GM12878 (cell line): Measurements from ENCODE around the gene RAB3A. TPM values are rescaled to one million over a fixed set of nuclear protein-coding genes. Genes with fewer than 3 reads are reported as not detected.

Experiments
- ATF2 ChIP-seq: IDR thresholded peaks from 2 replicates; pipeline ENCODE4 v1.6.1; 2012; ENCODE audit warnings: low read length, inconsistent platforms
- BHLHE40 ChIP-seq, 2 experiments: fragments of 450-650 bp in 1 of 2; IDR thresholded peaks; 2 replicates each; pipeline ENCODE4 v1.6.1; 2011 to 2017; ENCODE audit warnings: low read depth in 2 of 2, borderline replicate concordance in 1 of 2, improper control_type of control experiment in 1 of 2, low read length in 1 of 2, mild to moderate bottlenecking in 1 of 2
- BMI1 ChIP-seq: fragments of 450-650 bp; IDR thresholded peaks from 2 replicates; pipeline ENCODE4 v1.6.1; 2016; ENCODE audit warnings: mild to moderate bottlenecking, moderate library complexity, borderline replicate concordance
- BRCA1 ChIP-seq: IDR thresholded peaks from 2 replicates; pipeline ENCODE4 v1.6.1; 2011; ENCODE audit warnings: low read depth, low read length, improper control_type of control experiment
- CEBPZ ChIP-seq: fragments of 150-350 bp; IDR thresholded peaks from 2 replicates; pipeline ENCODE4 v1.6.1; 2016; ENCODE audit warnings: low read depth, low read length
- CHD1 ChIP-seq: IDR thresholded peaks from 2 replicates; pipeline ENCODE4 v1.6.1; 2012; ENCODE audit warnings: low read depth, low read length, improper control_type of control experiment
- CREB1 ChIP-seq: IDR thresholded peaks from 2 replicates; pipeline ENCODE4 v1.6.1; 2012; ENCODE audit warnings: low read depth, mild to moderate bottlenecking, inconsistent platforms
- DPF2 ChIP-seq: fragments of 450-650 bp; IDR thresholded peaks from 2 replicates; pipeline ENCODE4 v1.6.1; 2017; ENCODE audit warnings: mild to moderate bottlenecking
- EGR1 ChIP-seq, 2 experiments: IDR thresholded peaks; 1 replicate in 1 of 2; 2 replicates in 1 of 2; pipeline ENCODE4 v1.6.1; 2011 to 2012; ENCODE audit warnings: low read depth in 2 of 2, low read length in 2 of 2, borderline replicate concordance in 1 of 2, mild to moderate bottlenecking in 1 of 2, moderate library complexity in 1 of 2
- EP300 ChIP-seq, 2 experiments: fragments of 150-350 bp in 1 of 2; IDR thresholded peaks; 2 replicates each; pipeline ENCODE4 v1.6.1; 2011 to 2012; ENCODE audit warnings: low read depth in 2 of 2, low read length in 2 of 2, borderline replicate concordance in 1 of 2, improper control_type of control experiment in 1 of 2, inconsistent platforms in 1 of 2; ENCODE audit not compliant: control insufficient read depth in 1 of 2
- GABPA ChIP-seq: IDR thresholded peaks from 2 replicates; pipeline ENCODE4 v1.6.1; 2014; ENCODE audit warnings: antibody characterized with exemption, low read depth, mild to moderate bottlenecking, inconsistent platforms
- IRF3 ChIP-seq: fragments of 450-650 bp; IDR thresholded peaks from 2 replicates; pipeline ENCODE4 v1.6.1; 2014; ENCODE audit warnings: mild to moderate bottlenecking
- MEF2B ChIP-seq: fragments of 450-650 bp; IDR thresholded peaks from 2 replicates; pipeline ENCODE4 v1.6.1; 2018; ENCODE audit warnings: mild to moderate bottlenecking, moderate library complexity; ENCODE audit not compliant: partially characterized antibody, poor library complexity, severe bottlenecking
- NFIC ChIP-seq: IDR thresholded peaks from 2 replicates; pipeline ENCODE4 v1.6.1; 2012; ENCODE audit warnings: low read depth, mild to moderate bottlenecking, inconsistent platforms, low read length, moderate library complexity
- NFYA ChIP-seq: IDR thresholded peaks from 2 replicates; pipeline ENCODE4 v1.6.1; 2011; ENCODE audit warnings: low read depth, mild to moderate bottlenecking, low read length, improper control_type of control experiment, borderline replicate concordance
- NFYB ChIP-seq: IDR thresholded peaks from 2 replicates; pipeline ENCODE4 v1.6.1; 2011; ENCODE audit warnings: low read depth, mild to moderate bottlenecking, low read length, improper control_type of control experiment, moderate library complexity; ENCODE audit not compliant: insufficient read depth
- PKNOX1 ChIP-seq: fragments of 450-650 bp; IDR thresholded peaks from 2 replicates; pipeline ENCODE4 v1.6.1; 2016; ENCODE audit warnings: mild to moderate bottlenecking
- POLR2AphosphoS5 ChIP-seq: IDR thresholded peaks from 2 replicates; pipeline ENCODE4 v1.6.1; 2011; ENCODE audit warnings: mild to moderate bottlenecking, low read length, inconsistent platforms
- RBBP5 ChIP-seq: fragments of 200-600 bp; sonication (generic); conservative IDR thresholded peaks from 2 replicates; pipeline ENCODE4 v1.6.1; 2016
- RFX5 ChIP-seq: IDR thresholded peaks from 2 replicates; pipeline ENCODE4 v1.6.1; 2011; ENCODE audit warnings: low read depth, low read length, improper control_type of control experiment
- SP1 ChIP-seq: IDR thresholded peaks from one replicate; pipeline ENCODE4 v1.6.1; 2011; ENCODE audit warnings: low read depth, low read length
- SREBF1 ChIP-seq: IDR thresholded peaks from 2 replicates; pipeline ENCODE4 v1.6.1; 2012; ENCODE audit warnings: mild to moderate bottlenecking, low read length
- SRF ChIP-seq, 2 experiments: IDR thresholded peaks; 2 replicates each; pipeline ENCODE4 v1.6.1; 2011; ENCODE audit warnings: low read depth in 2 of 2, low read length in 2 of 2, mild to moderate bottlenecking in 1 of 2, moderate library complexity in 1 of 2
- YBX1 ChIP-seq: fragments of 450-650 bp; IDR thresholded peaks from 2 replicates; pipeline ENCODE4 v1.6.1; 2016; ENCODE audit warnings: antibody characterized with exemption
- ZNF24 ChIP-seq: fragments of 450-650 bp; IDR thresholded peaks from 2 replicates; pipeline ENCODE4 v1.6.1; 2017; ENCODE audit warnings: antibody characterized with exemption, mild to moderate bottlenecking
- ZNF622 ChIP-seq: fragments of 450-650 bp; IDR thresholded peaks from 2 replicates; pipeline ENCODE4 v1.6.1; 2017; ENCODE audit warnings: mild to moderate bottlenecking, inconsistent platforms
- polyA plus RNA-seq, 11 experiments: library from polyadenylated mRNA; depleted of rRNA in 4 of 11; unstranded in 6 of 11; stranded (reverse) in 5 of 11; fragments of >200 nt; fragmentation: Nextera tagmentation in 4 of 11; fragmentation: Illumina TruSeq in 1 of 11; extraction: Ambion mirVana in 4 of 11; extraction: Trizol in 1 of 11; gene quantifications; 1 replicate in 1 of 11; 2 replicates in 10 of 11; pipeline versions ENCODE4 v1.2.1 to v1.2.3, GENCODE V29; 2011 to 2016; ENCODE audit warnings: inconsistent platforms in 2 of 11, missing spikeins in 2 of 11, low read depth in 1 of 11
- total RNA-seq, 4 experiments: library from RNA; depleted of rRNA in 3 of 4; stranded (reverse); fragments of >200 nt in 3 of 4; fragmentation: Illumina TruSeq in 1 of 4; extraction: Trizol in 1 of 4; gene quantifications; 2 replicates each; pipeline versions ENCODE4 v1.2.1 to v1.2.3, GENCODE V29; 2013 to 2021

RAB3A gene
- total and polyA plus RNA-seq, 10 of the 15 experiments (the other 5 are each of a cell fraction or from before 2014, with no cell fraction given), result 0.07 to 3.5 (median 1.2) TPM; not detected in 1

- TF ChIP-seq NFYA, result peak; percentile 91
- TF ChIP-seq SRF (IDR thresholded peaks at IDR 0.05; ENCODE audit: low read depth in 2 of 2, low read length in 2 of 2), result 0 out of 4 replicates have a peak, but pooled peaks of 1 of the 2 experiments have one; percentile 17
- TF ChIP-seq BRCA1, result no peak
- peak in 1 of 2 experiments; percentile 2; a peak in 1 of 4 replicates for TF ChIP-seq BHLHE40 (IDR thresholded peaks at IDR 0.05; ENCODE audit: borderline replicate concordance in 1 of 2, low read depth in 2 of 2, low read length in 1 of 2)
- peak; percentile 48; the same call in 1 of the 2 replicates for TF ChIP-seq RFX5
- TF ChIP-seq YBX1, result no peak
- TF ChIP-seq SP1, result peak; percentile 100
- no peak for TF ChIP-seq CHD1
- no peak for TF ChIP-seq ZNF24
- TF ChIP-seq CEBPZ, result peak; percentile 89
- peak; percentile 82; the same call in 1 of the 2 replicates for TF ChIP-seq CREB1
- TF ChIP-seq NFYB, result peak; percentile 99
- no peak for TF ChIP-seq POLR2AphosphoS5
- peak; percentile 99 for TF ChIP-seq IRF3
- no peak for TF ChIP-seq EP300 (IDR thresholded peaks at IDR 0.05; ENCODE audit: borderline replicate concordance in 1 of 2, control insufficient read depth in 1 of 2, low read depth in 2 of 2, low read length in 2 of 2)
- no peak for TF ChIP-seq RBBP5
- no peak for TF ChIP-seq ZNF622
- TF ChIP-seq MEF2B, result no peak
- TF ChIP-seq SREBF1, result no peak
- no peak for TF ChIP-seq EGR1 (IDR thresholded peaks at IDR 0.05; ENCODE audit: borderline replicate concordance in 1 of 2, low read depth in 2 of 2, low read length in 2 of 2)
- peak; percentile 100 for TF ChIP-seq DPF2
- TF ChIP-seq ATF2, result no peak
- no peak for TF ChIP-seq BMI1
- no peak for TF ChIP-seq GABPA
- TF ChIP-seq PKNOX1, result peak; percentile 100
- TF ChIP-seq NFIC, result no peak
These were observed at the start of gene RAB3A (continued) for GRCh38 chr19:18203863-18204393.
